HG03039 (cell line): Measurements from ENCODE around the gene LTV1.
"Not testable (repeated sequence)": the region's sequence is repeated elsewhere in the genome, so short reads cannot be mapped to it uniquely, and the experiment has no call there.

ENCODE experiments used
- ATAC-seq: cut with Tn5 transposase; IDR thresholded peaks from one replicate; pipeline ENCODE4 v1.9.1; 2021; ENCODE audit warnings: mild to moderate bottlenecking, moderate library complexity; ENCODE audit not compliant: unreplicated experiment

LTV1 gene

DNA sequence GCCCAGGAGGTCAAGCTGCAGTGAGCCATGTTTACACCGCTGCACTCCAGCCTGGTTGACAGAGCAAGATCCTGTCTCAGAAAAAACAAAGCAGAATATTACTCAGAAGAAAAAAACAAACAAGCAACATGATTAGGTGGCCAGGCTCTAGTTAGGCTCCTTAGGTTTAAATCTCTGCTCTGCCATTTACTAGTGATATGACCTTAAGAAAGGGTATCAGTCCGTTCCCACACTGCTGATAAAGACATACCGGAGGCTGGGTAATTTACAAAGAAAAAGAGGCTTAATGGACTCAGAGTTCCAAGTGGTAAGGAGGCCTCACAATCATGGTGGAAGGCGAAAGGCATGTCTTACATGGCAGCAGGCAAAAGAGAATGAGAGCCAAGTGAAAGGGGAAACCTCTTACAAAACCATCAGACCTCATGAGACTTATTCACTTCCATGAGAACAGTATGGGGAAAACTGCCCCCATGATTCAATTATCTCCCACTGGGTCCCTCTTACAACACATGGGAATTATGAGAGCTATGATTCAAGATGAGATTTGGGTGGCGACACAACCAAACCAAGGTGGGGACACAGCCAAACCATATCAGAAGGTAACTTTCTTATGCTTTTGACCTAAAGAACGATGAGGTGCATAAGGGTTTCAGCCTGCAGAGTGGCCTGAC, 2.4 kb upstream of the LTV1 start:
- ATAC-seq: no peak

DNA sequence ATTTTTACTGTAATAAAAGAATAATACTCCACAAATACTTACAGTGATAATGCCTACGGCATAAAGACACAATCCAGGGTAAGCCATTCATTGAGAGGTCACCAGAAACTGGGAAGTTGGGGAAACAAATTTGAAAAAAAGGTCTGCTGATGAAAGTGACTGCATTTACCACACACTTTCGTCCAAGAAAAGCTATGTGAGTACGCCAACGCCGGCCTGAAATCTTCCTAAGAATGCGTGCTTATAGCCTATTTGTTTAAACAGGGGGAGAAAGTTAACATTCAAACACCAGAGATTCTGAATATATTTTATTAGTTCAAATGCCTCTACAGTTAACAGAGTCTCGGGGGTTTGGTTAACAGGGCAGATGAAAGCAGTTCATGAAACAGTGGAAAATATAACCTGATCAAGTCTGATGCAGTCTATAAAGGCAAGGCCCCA, 657 bp upstream of the LTV1 start:
- no peak for ATAC-seq

DNA sequence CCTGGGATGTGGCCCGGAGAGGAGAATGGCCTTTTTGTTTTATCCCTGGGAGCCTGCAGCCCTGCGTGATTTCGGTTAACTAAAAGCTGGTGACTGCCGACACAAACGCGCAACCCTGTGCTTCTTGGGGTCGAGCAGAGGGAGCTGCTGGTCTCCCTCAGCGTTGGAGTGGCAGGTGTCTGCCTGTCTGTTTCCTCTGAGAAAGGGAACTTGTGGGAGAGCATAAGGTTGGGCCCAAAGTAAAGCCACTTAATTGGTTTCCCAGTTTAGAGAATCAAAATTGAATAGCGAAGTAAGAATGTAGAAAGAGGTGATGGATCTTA, 500 bp downstream of the LTV1 start:
- ATAC-seq: no peak

DNA sequence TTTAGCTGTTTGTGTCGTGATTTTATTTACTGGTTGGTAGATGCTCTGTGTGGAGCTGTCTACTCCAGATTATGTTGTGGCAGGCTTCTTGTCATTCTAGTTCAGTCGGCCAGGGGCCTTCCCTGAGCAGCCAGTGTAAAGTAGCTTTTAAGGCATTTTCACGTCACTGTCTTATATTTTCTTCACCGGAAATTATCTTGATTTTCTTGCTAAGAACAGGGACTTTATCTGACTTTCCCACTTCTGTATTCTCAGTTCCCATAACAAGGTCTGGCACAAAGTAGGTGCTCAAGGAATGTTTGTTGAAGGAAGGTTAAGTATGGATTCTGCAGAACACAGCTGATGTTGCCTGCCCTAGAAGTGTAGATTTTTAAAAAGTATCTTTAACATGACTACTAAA, 868 bp downstream of the LTV1 start:
- no peak for ATAC-seq

DNA sequence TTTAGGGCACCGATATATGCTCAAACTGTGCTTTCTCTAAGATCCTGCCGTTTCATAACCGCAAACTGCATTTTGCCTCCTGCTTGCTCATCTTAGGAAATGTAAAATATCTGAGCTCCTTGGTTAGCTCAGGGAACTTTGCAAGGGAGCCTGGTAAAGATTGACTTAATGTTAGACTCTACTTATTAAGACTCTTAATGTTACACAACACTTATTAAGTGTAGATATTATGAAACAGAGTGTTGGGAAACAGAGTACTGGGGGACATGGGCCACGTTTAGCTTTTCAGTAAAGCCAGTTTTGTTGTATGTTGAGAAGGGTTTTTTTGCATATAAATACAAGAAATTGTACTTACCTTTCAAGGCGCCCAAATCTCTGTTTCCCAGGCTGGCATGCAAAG, 1.9 kb downstream of the LTV1 start:
- no peak for ATAC-seq

DNA sequence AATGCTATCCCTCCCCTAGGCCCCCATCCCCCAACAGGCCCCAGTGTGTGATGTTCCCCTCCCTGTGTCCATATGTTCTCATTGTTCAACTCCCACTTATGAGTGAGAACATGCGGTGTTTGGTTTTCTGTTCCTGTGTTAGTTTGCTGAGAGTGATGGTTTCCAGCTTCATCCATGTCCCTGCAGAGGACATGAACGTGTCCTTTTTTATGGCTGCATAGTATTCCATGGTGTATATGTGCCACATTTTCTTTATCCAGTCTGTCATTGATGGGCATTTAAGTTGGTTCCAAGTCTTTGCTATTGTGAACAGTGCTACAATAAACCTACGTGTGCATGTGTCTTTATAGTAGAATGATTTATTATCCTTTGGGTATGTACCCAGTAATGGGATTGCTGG, 8.6 kb downstream of the LTV1 start:
- ATAC-seq: not testable (repeated sequence)

DNA sequence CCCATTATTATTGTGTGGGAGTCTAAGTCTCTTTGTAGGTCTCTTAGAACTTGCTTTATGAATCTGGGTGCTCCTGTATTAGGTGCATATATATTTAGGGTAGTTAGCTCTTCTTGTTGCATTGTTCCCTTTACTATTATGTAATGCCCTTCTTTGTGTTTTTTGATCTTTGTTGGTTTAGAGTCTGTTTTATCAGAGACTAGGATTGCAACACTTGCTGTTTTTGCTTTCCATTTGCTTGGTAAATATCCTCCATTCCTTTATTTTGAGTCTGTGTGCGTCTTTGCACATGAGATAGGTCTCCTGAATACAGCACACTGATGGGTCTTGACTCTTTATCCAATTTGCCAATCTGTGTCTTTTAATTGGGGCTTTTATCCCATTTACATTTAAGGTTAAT, 11.9 kb downstream of the LTV1 start:
- ATAC-seq: not testable (repeated sequence)

DNA sequence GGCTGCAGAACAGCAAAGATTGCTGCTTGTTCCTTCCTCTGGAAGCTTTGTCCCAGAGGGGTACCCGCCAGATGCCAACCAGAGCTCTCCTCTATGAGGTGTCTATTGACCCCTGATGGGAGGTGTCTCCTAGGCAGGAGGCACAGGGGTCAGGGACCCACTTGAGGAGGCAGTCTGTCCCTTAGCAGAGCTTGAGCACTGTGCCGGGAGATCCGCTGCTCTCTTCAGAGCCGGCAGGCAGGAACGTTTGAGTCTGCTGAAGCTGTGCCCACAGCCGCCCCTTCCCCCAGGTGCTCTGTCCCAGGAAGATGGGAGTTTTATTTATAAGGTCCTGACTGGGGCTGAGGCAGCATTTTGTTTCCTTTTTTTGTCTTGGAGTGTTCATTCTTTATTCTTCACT, 13.6 kb downstream of the LTV1 start:
- ATAC-seq: not testable (repeated sequence)

DNA sequence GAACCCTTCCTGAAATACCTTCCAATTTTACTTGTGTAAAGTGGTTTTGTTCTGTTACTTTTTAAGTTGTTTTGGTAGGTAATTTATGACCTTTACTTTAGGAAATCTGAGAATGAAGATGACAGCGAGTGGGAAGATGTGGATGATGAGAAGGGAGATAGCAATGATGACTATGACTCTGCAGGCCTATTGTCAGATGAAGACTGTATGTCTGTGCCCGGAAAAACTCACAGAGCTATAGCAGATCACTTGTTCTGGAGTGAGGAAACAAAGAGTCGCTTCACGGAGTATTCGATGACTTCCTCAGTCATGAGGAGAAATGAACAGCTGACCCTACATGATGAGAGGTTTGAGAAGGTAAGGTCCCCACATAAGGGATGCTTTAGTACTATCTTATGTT, 14.5 kb downstream of the LTV1 start:
- ATAC-seq: no peak

DNA sequence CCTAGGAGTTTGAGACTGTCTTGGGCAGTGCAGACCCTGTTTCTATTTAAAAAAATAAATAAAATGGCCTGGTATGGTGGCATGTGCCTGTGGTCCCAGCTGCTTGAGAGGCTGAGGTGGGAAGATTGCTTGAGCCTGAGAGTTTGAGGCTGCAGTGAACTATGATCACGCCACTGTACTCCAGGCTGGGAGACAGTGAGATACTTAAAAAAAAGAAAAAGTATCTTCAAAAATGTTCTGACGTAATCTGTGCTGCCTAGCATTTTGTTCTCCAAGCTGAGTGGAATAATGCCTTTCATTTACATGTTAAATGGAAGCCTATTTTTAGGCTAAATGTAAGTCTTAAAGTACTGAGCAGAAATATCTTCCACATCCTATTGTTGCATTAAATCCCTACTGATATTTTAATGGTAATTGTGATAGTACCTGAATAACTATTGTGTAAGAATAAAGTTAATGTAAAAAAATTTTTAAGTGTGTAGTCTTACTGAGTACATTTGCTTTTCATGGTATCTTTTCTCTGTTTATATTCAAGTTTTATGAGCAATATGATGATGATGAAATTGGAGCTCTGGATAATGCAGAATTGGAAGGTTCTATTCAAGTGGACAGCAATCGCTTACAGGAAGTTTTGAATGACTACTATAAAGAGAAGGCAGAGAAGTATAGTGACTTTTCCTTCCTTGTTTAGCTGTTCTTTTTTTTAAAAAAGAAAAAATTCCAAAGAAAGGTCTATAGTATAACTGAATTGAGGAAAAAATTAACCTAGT, 16.9 kb downstream of the LTV1 start:
- no peak for ATAC-seq

DNA sequence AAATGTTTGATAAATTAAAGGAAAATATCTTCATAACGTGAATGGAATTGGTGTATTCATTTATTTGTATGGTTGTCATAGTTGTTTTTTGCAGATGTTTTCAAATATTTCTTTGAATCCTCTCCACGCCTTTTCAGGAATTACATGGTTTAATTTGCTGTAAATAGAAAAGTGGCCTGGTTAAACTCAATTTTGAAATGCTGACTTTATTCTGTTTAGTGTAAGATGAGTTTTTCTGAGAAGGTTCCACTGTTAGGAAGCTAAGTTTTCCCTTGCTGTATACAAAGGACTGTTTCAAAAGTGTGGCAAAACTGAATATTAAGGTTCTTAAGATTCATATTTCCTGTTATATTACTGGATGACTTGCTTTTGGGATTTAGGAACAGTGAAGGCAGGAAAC, 20.6 kb downstream of the LTV1 start:
- ATAC-seq: no peak

DNA sequence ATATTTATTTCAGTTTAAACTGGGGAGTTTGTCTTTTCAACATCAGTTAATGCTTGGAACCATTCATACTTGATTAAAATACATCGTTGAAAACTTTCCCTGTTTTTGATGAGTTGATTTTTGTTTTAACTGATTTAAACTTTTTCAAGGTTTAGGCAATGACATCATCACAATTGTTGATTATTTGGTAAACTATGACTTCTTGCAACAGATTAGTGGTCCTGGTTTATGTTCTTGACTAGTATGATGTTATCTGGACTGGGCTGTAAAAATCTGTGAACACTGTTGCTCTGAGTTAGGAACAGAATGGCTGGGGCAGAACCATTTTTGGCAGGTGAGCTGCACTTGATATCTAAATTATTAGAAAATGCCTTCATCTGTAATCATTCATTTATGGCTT, 21.1 kb downstream of the LTV1 start, which contains the start of gene ZC2HC1B:
TSS of gene ZC2HC1B (plus strand) at position 241 of the 400 bp plus-strand sequence. CDS start at position 307, 66 bp downstream.
- no peak for ATAC-seq

DNA sequence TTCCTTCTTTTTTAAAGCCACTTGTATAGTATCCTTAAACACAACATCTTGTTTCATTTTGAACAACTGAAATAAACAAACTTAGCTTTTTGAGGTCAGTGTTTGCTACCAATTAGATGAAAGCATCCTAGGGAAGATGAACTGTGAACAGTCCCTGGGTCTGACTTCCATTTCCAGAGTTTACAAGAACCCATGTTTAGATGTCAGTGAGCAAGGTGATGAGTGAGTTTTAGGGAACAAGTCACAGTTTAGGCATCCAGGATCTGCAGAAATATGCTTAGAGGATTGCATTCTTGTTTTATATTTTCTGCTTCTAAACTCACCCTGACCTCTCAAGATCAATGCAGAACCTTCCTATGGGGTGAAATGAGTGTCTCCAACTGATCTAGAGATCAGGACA, 24.1 kb downstream of the LTV1 start:
- ATAC-seq: no peak

DNA sequence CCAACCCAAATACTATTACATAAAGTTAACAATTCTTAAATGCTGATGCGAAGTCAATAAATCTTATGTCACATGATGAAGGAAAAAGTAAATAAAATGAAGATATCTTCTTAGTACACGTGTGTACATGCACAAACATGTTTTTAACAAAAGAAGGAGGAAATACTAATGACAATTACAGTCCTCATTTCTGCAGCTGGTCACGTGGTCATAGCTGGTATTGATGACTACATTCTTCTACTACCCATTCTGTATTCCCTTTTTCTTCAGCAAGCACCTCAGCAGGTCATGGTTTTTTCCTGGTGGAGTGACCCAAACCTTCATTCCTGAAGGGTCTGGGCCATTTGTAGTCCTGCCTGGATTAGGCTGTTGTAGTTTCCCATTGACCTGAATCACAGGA, 25.7 kb downstream of the LTV1 start:
- ATAC-seq: not testable (repeated sequence)

DNA sequence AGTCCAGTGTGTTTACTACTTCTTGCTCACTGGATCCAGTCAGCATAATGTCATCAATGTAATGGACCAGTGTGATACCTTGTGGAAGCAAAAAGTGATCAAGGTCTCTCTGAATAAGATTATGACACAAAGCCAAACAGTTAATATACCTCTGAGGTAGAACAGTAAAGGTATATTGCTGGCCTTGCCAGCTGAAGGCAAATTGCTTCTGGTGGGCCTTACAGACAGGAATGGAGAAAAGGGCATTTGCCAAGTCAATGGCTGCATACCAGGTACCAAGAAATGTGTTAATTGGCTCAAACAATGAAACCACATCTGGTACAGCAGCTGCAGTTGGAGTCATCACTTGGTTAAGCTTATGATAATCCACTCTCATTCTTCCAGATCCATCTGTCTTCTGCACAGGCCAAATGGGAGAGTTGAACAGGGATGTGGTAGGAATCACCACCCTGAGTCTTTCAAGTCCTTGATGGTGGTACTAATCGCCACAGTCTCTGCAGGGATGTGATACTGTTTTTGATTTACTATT, 28.1 kb downstream of the LTV1 start:
- not testable (repeated sequence) for ATAC-seq

DNA sequence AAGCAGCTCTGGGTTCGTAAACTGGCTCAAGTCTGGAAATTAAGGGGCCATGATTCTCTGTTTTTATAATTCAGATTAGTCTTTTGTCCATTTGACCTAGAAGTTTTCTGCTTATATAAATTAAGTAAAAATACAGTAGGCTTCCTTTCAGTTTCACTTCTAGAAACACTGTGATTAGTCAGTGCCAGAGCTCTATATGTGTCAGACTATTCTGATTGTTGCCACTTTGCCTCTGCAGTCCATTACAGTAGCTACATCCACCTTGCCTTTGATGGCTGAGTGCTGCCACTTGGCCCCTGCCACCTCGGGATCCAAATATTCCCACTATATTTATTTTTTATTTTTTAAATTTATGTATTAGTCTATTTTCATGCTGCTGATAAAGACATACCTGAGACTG, 29.1 kb downstream of the LTV1 start:
- peak; percentile 99 for ATAC-seq

DNA sequence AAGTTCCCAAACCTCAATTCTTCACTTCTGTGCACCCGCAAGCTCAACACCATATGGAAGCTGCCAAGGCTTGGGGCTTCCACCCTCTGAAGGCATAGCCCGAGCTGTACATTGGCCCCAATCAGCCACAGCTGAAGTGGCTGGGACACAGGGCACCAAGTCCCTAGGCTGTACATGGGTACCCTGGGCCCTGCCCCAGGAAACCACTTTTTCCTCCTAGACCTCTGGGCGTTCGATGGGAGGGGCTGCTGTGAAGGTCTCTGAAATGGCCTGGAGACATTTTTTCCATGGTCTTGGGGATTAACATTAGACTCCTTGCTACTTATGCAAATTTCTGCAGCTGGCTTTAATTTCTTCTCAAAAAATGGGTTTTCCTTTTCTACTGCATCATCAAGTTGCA, 30.5 kb downstream of the LTV1 start:
- ATAC-seq: not testable (repeated sequence)

DNA sequence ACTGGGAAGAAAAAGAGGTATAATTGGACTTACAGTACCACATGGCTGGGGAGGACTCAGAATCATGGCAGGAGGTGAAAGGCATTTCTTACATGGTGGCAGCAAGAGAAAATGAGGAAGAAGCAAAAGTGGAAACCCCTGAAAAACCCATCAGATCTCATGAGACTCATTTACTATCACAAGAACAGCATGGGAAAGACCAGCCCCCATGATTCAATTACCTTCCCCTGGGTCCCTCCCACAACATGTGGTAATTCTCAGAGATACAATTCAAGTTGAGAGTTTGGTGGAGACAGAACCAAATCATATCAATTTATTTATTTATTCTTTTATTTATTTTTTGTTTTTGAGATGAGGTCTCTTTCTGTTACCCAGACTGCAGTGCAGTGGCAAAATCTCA, 31.4 kb downstream of the LTV1 start:
- ATAC-seq: not testable (repeated sequence)

DNA sequence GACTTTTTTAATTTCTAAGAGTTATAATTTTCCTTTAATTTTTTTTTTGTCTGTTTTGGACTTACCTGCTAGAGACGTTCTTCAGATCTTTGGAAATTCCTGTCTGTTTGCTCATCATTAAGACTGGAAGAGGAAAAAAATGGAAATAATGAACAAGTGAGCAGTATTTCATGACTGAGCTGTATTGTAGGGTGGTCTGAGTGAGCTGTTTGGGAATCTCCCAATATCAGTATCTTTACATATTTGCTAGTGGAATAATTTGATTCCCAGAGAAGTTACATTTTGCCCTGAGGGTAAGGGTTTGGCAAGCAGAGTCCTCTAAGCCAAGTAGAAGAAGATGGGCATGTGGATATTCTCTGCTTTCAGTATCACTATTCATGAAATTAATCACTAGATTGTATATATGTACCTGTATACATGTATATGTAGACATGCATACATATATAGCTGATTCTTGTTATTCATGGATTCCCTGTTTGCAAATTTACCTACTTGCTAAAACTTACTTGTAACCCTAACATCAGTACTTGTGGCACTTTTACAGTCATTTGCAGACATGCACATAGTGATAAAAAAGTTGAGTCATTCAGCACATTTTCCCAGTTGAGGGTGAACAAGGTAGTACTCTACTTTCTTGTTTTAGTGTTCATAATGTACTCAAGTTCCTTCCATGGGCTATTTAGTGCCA, 34.6 kb downstream of the LTV1 start:
- ATAC-seq: no peak

DNA sequence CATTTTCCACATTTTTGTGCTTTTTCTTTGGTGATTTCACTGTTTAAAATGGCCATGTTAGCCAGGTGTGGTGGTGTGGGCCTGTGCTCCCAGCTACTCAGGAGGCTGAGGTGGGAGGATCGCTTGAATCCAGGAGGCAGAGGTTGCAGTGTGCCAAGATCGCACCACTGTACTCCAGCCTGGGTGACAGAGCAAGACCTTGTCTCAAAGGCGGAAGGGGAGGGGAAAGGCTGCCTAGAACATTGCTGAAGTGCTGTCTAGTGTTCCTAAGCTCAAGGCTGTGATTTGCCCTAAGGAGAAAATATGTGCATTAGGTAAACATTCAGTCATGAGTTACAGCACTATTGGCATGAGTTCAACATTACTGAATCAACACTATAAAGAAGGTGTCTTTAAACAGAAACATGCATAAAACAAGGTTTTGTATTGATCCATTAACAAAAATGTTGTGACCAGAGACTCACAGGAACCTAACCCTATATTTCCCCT, 35.2 kb downstream of the LTV1 start:
- ATAC-seq: no peak

DNA sequence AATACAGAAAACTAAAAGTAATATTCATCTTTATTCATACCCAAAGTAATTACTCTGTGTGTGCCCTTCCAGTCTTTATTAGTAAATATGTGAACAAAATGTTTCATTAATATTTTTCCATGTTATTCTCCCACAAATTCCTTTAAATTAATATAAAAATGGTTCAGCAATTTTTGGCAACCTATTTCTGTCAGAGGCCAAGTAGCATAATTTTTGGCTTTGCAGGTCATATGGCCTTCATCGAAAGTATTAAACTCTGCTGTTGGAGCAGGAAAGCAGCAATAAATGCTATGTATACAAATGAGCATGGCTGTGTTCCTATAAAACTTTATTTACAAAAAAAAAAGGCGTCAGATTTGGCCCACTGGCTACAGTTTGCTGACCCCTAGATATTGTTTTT, 37.3 kb downstream of the LTV1 start:
- no peak for ATAC-seq
